IMR-90 (cell line): ENCODE results near the gene VSIG10L2. TPM values are rescaled to one million over a fixed set of nuclear protein-coding genes. Genes with fewer than 3 reads are reported as not detected.

Experiments
- ATAC-seq: fragments of 200-7000 bp; cut with Tn5 transposase; 2 replicates; pipeline ENCODE4 v1.9.1; 2020; ENCODE audit warnings: low read depth, mild to moderate bottlenecking, moderate library complexity
- BruUV-seq: library from RNA; stranded (reverse); fragments of 400-500 nt; replicated peaks from 2 replicates; lab custom pipeline; 2021; lab: Mats Ljungman, UMichigan
- CTCF ChIA-PET: fragments of 300-600 bp; formaldehyde crosslinking; extraction: SDS; loops from one replicate; lab custom pipeline; 2021; ENCODE audit warnings: antibody characterized with exemption; lab: Yijun Ruan, JAX
- POLR2A ChIA-PET: fragments of 300-600 bp; sonication (Branson Sonifier 250); formaldehyde crosslinking; loops from one replicate; lab custom pipeline; 2022; ENCODE audit warnings: antibody characterized with exemption; ENCODE audit not compliant: unreplicated experiment; lab: Charles Lee
- DNase-seq: peaks from one replicate; pipeline ENCODE4 v3.0.0; 2013
- H2AFZ ChIP-seq: replicated peaks from 2 replicates; pipeline ENCODE3; 2013; ENCODE audit warnings: low read length, mild to moderate bottlenecking; ENCODE audit not compliant: poor library complexity
- H2AK5ac ChIP-seq: 2 replicates; pipeline ENCODE4 v1.6.1; 2013; ENCODE audit warnings: low read depth, low read length, inconsistent platforms
- H2AK9ac ChIP-seq: replicated peaks from 2 replicates; pipeline ENCODE3; 2013; ENCODE audit warnings: mild to moderate bottlenecking, low read depth, low read length, moderate library complexity; ENCODE audit not compliant: poor library complexity
- H2BK120ac ChIP-seq: 2 replicates; pipeline ENCODE4 v1.6.1; 2013; ENCODE audit warnings: low read depth, low read length, inconsistent platforms
- H2BK15ac ChIP-seq: 3 replicates; pipeline ENCODE4 v1.6.1; 2013; ENCODE audit warnings: low read depth, low read length, inconsistent platforms
- H2BK20ac ChIP-seq: 2 replicates; pipeline ENCODE4 v1.6.1; 2013; ENCODE audit warnings: low read depth, mild to moderate bottlenecking, inconsistent platforms, low read length, moderate library complexity
- H2BK5ac ChIP-seq: 2 replicates; pipeline ENCODE4 v1.6.1; 2013; ENCODE audit warnings: mild to moderate bottlenecking, low read depth, low read length, inconsistent platforms; ENCODE audit not compliant: poor library complexity, severe bottlenecking
- H3K14ac ChIP-seq: replicated peaks from 2 replicates; pipeline ENCODE4 v1.6.1; 2013; ENCODE audit warnings: low read depth, low read length, inconsistent platforms
- H3K18ac ChIP-seq: 2 replicates; pipeline ENCODE4 v1.6.1; 2013; ENCODE audit warnings: low read depth, low read length, control low read depth
- H3K23ac ChIP-seq: 2 replicates; pipeline ENCODE4 v1.6.1; 2013; ENCODE audit warnings: low read depth, low read length, inconsistent platforms
- H3K27ac ChIP-seq: 2 replicates; pipeline ENCODE4 v1.5.1; 2013; ENCODE audit warnings: mild to moderate bottlenecking, control low read depth, low read length; ENCODE audit not compliant: insufficient read depth
- H3K27me3 ChIP-seq: 2 replicates; pipeline ENCODE4 v1.6.1; 2013; ENCODE audit warnings: low read length; ENCODE audit not compliant: control insufficient read depth, insufficient read depth
- H3K36me3 ChIP-seq: 2 replicates; pipeline ENCODE4 v1.6.1; 2013; ENCODE audit warnings: low read length, mixed read lengths; ENCODE audit not compliant: control insufficient read depth, insufficient read depth
- H3K4ac ChIP-seq: 2 replicates; pipeline ENCODE4 v1.6.1; 2013; ENCODE audit warnings: low read depth, low read length, inconsistent platforms
- H3K4me1 ChIP-seq: 2 replicates; pipeline ENCODE4 v1.6.1; 2013; ENCODE audit warnings: low read length, mixed read lengths; ENCODE audit not compliant: control insufficient read depth, insufficient read depth
- H3K4me2 ChIP-seq: 2 replicates; pipeline ENCODE4 v1.6.1; 2013; ENCODE audit warnings: low read depth, mild to moderate bottlenecking, control low read depth, low read length, moderate library complexity
- H3K4me3 ChIP-seq: 2 replicates; pipeline ENCODE4 v1.5.1; 2013; ENCODE audit warnings: low read depth, mild to moderate bottlenecking, control low read depth, low read length, moderate library complexity; ENCODE audit not compliant: insufficient read depth
- H3K56ac ChIP-seq: 2 replicates; pipeline ENCODE4 v1.6.1; 2013; ENCODE audit warnings: low read length, inconsistent platforms; ENCODE audit not compliant: insufficient read depth; ENCODE audit errors: extremely low read depth
- H3K79me1 ChIP-seq, 2 experiments: 2 replicates each; pipeline ENCODE4 v1.6.1; 2013; ENCODE audit warnings: low read length in 2 of 2, inconsistent platforms in 1 of 2, low read depth in 1 of 2
- H3K9ac ChIP-seq: 2 replicates; pipeline ENCODE4 v1.6.1; 2013; ENCODE audit warnings: low read depth, low read length, control low read depth
- H3K9me1 ChIP-seq: 2 replicates; pipeline ENCODE4 v1.6.1; 2013; ENCODE audit warnings: low read length, inconsistent platforms; ENCODE audit not compliant: insufficient read depth
- H3K9me3 ChIP-seq: 2 replicates; pipeline ENCODE4 v1.6.1; 2013; ENCODE audit warnings: low read length; ENCODE audit not compliant: control insufficient read depth, insufficient read depth
- H4K20me1 ChIP-seq: 2 replicates; pipeline ENCODE4 v1.6.1; 2013; ENCODE audit warnings: low read length, inconsistent platforms; ENCODE audit not compliant: insufficient read depth
- H4K5ac ChIP-seq: 2 replicates; pipeline ENCODE4 v1.6.1; 2013; ENCODE audit warnings: mild to moderate bottlenecking, low read depth, low read length, control low read depth
- H4K8ac ChIP-seq, 2 experiments: 2 replicates each; pipeline ENCODE4 v1.6.1; 2013; ENCODE audit warnings: low read depth in 2 of 2, low read length in 2 of 2, control low read depth in 1 of 2, inconsistent platforms in 1 of 2
- H4K91ac ChIP-seq: 2 replicates; pipeline ENCODE4 v1.6.1; 2013; ENCODE audit warnings: low read depth, low read length, inconsistent platforms; ENCODE audit not compliant: insufficient read depth
- BHLHE40 ChIP-seq: fragments of 150-350 bp; IDR thresholded peaks from 2 replicates; pipeline ENCODE4 v1.6.1; 2016; ENCODE audit warnings: mild to moderate bottlenecking, low read depth, low read length
- CEBPB ChIP-seq: IDR thresholded peaks from 2 replicates; pipeline ENCODE4 v1.6.1; 2012; ENCODE audit warnings: low read depth, low read length, improper control_type of control experiment
- CHD1 ChIP-seq: IDR thresholded peaks from 2 replicates; pipeline ENCODE4 v1.6.1; 2012; ENCODE audit warnings: low read depth, low read length, improper control_type of control experiment
- MXI1 ChIP-seq: IDR thresholded peaks from 2 replicates; pipeline ENCODE4 v1.6.1; 2012; ENCODE audit warnings: low read depth, mild to moderate bottlenecking, low read length, moderate library complexity, borderline replicate concordance
- NFE2L2 ChIP-seq: fragments of 150-350 bp; IDR thresholded peaks from 2 replicates; pipeline ENCODE4 v1.6.1; 2016; ENCODE audit warnings: low read depth, mild to moderate bottlenecking, low read length
- RCOR1 ChIP-seq: IDR thresholded peaks from 2 replicates; pipeline ENCODE4 v1.6.1; 2012; ENCODE audit warnings: mild to moderate bottlenecking, low read length, improper control_type of control experiment; ENCODE audit not compliant: insufficient replicate concordance
- WGBS, 2 experiments: methylation state at CpG; one replicate each; pipeline versions ENCODE4 v1.1.5 to v1.1.7; 2013; ENCODE audit warnings: missing lambda C conversion rate in 2 of 2; ENCODE audit not compliant: insufficient read length in 1 of 2; ENCODE audit errors: extremely low coverage in 2 of 2; 5-methylcytosine and 5-hydroxymethylcytosine counted together
- dilution Hi-C: fragments of 300-500 bp; cut with HindIII; formaldehyde crosslinking; loops from one replicate; pipeline ENCODE4 v1.14.3; 2018; ENCODE audit warnings: low sequenced_read_pairs; ENCODE audit not compliant: unreplicated experiment
- in situ Hi-C: fragments of 300-500 bp; cut with MboI; formaldehyde crosslinking; loops from 3 replicates; pipeline ENCODE4 v1.14.3; 2019; ENCODE audit warnings: low sequenced_read_pairs, inconsistent platforms, mixed read lengths
- intact Hi-C: fragments of 100-400 bp; cut with micrococcal nuclease; formaldehyde crosslinking; loops from 2 replicates; pipeline ENCODE4 v1.10.0; 2022
- polyA plus RNA-seq, 3 experiments: library from polyadenylated mRNA; depleted of rRNA; stranded (reverse); fragments of >200 nt; gene quantifications; 2 replicates each; pipeline ENCODE4 v1.2.3, GENCODE V29; 2012; ENCODE audit warnings: low replicate concordance in 1 of 3
- total RNA-seq: library from RNA; depleted of rRNA; stranded (reverse); fragments of >200 nt; gene quantifications from 2 replicates; pipeline ENCODE4 v1.2.3, GENCODE V29; 2012
- TF ChIP-seq, protein P1 (sequence below): conservative IDR thresholded peaks from 2 replicates; pipeline ENCODE4 v1.5.1; 2012; ENCODE audit warnings: mild to moderate bottlenecking, low read depth, low read length, improper control_type of control experiment
- TF ChIP-seq, protein P2 (sequence below): fragments of 150-350 bp; IDR thresholded peaks from 2 replicates; pipeline ENCODE4 v1.6.1; 2016; ENCODE audit warnings: low read depth, mild to moderate bottlenecking, low read length, moderate library complexity, borderline replicate concordance

VSIG10L2 gene
- total and polyA plus RNA-seq, 2 of the 4 experiments (the other 2 are of a cell fraction) = under 0.01 TPM; not detected in 1

DNA sequence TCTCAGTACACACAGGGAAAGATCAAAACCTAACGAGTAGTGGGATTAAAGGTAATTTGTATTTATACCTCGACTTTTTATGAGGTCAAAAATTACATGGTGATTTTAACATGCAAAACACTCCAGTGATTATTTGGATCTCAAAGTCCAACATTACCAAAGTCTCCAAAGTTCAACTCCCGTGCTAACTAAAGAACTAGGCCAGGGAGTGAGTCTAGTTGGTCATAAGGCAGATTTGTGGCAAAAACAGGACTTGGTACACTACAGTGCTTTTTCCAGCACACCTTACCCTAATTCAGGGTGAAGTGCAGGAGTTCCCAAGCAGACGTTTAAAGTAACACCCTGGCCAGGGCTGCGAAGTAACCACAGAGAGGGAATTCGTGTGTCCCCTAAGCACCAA is 44.0 kb upstream of the VSIG10L2 start:
- no TSS peak for BruUV-seq
- ChIA-PET POLR2A (no interaction called here), CTCF (no interaction called here)
- Histone ChIP-seq H2BK120ac (no peak overlapping the region), H2BK20ac (no peak overlapping the region), H3K14ac (no peak overlapping the region), H3K9ac (no peak overlapping the region), H4K20me1 (no peaks in the 10 kb centered on the region), H2AK9ac (no peak overlapping the region), H3K27ac (no peak overlapping the region), H3K4me3 (no peak overlapping the region), H3K36me3 (peaks cover 7% of the 10 kb centered on the region), H3K79me1 (peaks cover 15 to 30% of the 10 kb centered on the region in 2 experiments; a peak in 3 of 4 replicates), H3K4ac (no peak overlapping the region), H2BK5ac (no peak overlapping the region), H4K5ac (no peak overlapping the region), H3K9me3 (peaks cover 3% of the 10 kb centered on the region; the same call in 1 of the 2 replicates), H2AK5ac (no peak overlapping the region), H4K8ac (no peak overlapping the region), H4K91ac (no peak overlapping the region), H3K4me2 (peak overlapping the region; percentile 17; the same call in 1 of the 2 replicates), H3K23ac (no peak overlapping the region), H3K4me1 (0 out of 2 replicates have a peak, but pooled peaks cover 2% of the 10 kb centered on the region), H3K56ac (no peak overlapping the region), H3K27me3 (peaks cover 16% of the 10 kb centered on the region), H2BK15ac (no peak overlapping the region), H3K9me1 (no peaks in the 10 kb centered on the region; the same call in 1 of the 2 replicates), H3K18ac (no peak overlapping the region), H2AFZ (no peak overlapping the region)
- in situ Hi-C loops = no loop called here
- DNase-seq = no peak
- WGBS, 2 experiments = no CpG with 5 or more reads among the region's 6 CpGs
- TF ChIP-seq, protein P1, sequence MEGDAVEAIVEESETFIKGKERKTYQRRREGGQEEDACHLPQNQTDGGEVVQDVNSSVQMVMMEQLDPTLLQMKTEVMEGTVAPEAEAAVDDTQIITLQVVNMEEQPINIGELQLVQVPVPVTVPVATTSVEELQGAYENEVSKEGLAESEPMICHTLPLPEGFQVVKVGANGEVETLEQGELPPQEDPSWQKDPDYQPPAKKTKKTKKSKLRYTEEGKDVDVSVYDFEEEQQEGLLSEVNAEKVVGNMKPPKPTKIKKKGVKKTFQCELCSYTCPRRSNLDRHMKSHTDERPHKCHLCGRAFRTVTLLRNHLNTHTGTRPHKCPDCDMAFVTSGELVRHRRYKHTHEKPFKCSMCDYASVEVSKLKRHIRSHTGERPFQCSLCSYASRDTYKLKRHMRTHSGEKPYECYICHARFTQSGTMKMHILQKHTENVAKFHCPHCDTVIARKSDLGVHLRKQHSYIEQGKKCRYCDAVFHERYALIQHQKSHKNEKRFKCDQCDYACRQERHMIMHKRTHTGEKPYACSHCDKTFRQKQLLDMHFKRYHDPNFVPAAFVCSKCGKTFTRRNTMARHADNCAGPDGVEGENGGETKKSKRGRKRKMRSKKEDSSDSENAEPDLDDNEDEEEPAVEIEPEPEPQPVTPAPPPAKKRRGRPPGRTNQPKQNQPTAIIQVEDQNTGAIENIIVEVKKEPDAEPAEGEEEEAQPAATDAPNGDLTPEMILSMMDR = no peak
- TF ChIP-seq MXI1 (no peak), NFE2L2 (no peak), BHLHE40 (no peak), RCOR1 (no peak), CHD1 (no peak), CEBPB (no peak)
- TF ChIP-seq, protein P2, sequence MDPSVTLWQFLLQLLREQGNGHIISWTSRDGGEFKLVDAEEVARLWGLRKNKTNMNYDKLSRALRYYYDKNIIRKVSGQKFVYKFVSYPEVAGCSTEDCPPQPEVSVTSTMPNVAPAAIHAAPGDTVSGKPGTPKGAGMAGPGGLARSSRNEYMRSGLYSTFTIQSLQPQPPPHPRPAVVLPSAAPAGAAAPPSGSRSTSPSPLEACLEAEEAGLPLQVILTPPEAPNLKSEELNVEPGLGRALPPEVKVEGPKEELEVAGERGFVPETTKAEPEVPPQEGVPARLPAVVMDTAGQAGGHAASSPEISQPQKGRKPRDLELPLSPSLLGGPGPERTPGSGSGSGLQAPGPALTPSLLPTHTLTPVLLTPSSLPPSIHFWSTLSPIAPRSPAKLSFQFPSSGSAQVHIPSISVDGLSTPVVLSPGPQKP = no peak
- ATAC-seq = no peak
- intact Hi-C loops = no loop called here
- dilution Hi-C loops = loop anchor here (25.0 kb wide), 1 partner anchor 310 kb away; the partner anchor contains the start of genes FAM118B and RPUSD4
